DMS114 treated with DMSO at 0.1 percent for 48 hours (cell line): ENCODE results near the gene CAMK2G.
"Not testable (repeated sequence)": the region's sequence is repeated elsewhere in the genome, so short reads cannot be mapped to it uniquely, and the experiment has no call there.

Source experiments
- DNase-seq: peaks from one replicate; lab custom pipeline; 2025; ENCODE audit not compliant: unreplicated experiment; lab: John Stamatoyannopoulos, UW

The CAMK2G gene

DNA sequence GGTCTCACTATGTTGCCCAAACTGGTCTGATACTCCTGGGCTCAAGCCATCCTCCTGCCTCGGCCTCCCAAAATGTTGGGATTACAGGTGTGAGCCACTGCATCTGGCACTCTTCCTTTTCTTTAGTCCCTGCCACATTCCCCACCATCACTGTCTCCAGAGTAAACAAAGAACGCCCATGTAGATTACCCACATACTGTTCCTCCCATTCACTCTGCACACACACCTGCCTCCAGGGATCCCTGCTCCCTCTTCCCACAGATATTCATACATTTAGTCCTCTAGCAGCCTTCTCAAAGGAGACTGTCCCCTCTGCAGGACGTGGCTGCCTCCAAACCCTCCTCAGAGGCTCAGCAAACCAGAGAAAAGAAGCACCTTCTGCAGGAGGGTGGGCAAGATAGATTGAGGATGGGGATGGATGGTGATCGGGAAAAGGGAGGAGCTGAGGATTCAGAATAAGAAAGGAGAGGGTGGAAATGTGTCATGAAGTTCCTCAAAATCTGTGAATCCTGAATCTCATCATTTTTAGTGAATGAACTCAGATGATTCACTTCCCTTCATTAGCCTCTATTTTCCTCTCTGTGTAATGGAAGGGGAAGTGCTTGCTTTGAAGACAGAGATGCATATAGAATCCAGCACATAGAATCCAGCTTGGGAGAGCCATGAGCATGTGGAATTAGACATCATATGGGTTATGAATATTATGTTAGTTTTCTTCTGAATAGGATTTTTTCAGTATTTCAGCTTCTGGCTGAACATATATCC, 31.1 kb upstream of the CAMK2G start:
- DNase-seq, result no peak

GRCh38 chr10:73902351-73902750, 28.0 kb upstream of the CAMK2G start:
- DNase-seq, result no peak

- no peak for DNase-seq
These were observed 26.9 kb upstream of the CAMK2G start for GRCh38 chr10:73901261-73901660.

DNA sequence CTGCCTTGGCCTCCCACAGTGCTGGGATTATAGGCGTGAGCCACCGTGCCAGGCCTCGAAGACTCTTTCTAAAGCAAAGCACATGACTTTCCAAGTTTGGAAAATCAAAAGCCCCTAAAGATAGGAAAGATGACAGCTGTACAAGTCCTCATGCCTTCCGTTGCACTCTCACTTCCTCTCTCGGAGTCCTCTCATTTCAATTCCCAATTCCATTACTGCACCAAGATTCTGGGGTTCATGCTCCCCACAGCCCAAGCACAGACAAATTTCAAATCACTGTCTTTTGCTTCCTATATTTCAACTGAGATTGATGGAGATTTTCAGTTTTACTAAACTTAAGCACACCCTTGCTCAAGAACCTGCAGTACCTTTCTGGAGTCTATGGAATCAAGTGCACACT, 25.7 kb upstream of the CAMK2G start:
- no peak for DNase-seq

DNA sequence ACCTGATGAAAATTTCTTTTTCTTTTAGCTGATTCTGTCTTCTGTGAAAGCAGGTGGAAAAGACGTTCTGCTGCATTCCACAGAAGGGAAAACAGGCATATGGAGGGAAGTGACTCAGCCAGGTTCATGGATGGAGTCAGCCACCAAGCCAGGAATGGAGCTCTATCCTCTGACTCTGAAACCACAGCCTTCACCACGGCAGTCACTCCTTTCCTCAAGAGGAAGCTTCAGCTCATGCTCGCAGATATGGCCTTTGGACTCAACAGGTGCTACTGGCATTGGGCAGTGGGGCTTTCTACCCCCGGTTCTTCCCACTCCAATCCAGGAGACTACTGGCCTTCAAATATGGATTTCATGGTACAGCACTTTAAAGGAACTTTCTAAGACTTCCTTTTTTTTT, 25.1 kb upstream of the CAMK2G start:
- DNase-seq, result no peak

DNA sequence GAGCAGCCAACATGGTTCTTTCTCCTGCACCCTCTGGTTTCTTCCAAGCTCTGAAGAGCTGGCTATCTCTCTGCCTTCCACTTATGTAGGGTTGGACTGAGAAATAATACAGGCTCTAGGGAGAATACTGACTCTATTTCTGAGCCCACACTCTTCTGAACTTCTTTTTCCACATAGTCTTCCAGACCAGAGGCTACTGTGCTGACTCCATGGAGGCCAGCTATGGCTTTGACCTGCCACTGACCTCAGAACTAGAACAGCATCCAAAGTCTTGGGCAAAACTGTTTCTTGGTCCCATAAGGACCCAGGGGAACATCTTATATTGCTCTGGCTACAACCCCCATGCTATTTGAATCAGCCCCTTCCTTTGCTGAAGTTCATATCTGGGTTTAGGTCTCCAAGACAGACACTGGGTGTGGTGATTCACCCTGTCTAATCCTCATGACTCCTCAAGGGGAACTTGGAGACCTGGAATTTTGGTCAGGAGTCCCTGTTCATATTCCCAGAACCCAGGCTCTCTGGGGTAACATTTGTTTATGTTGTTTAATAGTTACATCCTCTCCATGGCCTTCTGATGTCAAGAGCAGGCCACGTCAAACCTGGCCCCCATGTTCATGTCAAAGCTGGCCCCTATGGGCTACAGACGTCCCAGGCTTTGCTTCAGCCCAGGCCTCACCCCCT, 24.5 kb upstream of the CAMK2G start:
- DNase-seq, result no peak

- no peak for DNase-seq
These were observed 23.3 kb upstream of the CAMK2G start for GRCh38 chr10:73897693-73898092.

DNA sequence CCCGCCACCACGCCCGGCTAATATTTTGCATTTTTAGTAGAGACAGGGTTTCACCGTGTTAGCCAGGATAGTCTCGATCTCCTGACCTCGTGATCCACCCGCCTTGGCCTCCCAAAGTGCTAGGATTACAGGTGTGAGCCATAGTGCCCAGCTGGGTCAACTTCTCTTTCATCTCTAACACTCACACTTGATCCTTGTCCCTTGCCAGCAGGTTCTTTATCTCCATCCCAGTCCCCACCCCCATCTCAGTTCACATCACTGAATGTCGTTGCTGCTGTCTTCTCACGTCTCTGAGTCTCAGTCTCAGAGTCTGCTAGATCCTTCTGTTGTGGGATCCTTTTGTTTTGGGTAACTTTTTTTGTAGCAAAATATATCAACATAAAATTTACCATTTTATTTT, 21.0 kb upstream of the CAMK2G start:
- not testable (repeated sequence) for DNase-seq

DNA sequence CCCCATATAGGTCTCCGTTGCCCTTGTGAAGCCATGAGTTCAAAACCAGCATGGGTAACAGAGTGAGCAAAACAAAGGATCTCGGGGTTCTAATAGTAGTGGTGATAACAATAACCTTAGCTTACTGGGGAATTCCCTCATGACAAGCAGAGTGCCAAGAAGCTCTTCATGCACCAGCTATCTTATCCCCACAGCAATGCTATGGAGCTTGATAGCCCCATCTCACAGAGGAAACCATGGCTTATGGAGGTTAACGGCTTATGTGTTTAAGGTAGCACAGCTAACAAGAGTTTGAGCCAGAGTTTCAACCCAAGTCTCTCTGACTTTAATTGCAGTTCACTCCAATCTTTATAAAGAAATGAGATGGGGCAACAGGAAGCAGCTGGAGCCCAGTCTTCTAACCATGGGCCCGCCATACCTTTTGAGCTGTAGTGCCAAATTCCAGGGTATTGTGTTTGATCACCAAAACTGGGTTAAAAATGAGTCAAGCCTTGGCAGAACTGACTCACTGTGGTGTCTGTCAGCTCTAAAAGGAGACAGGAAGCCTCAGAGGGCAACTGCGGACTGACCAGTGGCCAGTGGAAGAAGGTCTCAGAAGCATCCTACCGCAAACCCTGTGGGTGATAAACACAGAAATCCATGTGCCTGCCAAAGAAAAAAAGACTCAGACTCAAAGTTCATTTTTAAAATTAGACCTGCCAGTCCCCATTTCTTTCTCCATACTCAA, 20.1 kb upstream of the CAMK2G start:
- DNase-seq, result no peak

DNA sequence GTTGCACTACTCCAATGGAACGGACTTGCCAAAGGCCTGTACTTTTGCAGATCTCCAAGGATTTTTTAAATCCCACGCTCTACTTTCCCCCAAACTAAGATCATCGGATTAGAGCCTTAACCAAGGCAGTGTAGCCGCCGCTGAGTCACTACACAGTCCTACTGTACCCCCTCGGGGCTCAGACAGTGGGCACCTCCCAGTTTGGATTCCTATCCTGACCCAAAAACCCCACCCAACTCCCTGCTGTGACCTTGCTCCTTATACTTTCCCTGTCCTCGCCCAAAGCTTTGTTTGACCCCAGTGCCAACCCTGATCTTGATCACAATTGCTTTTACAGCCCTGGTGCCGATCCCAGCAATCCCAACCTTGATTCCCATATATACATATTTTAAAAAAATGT, 19.1 kb upstream of the CAMK2G start:
- no peak for DNase-seq

GRCh38 chr10:73892310-73893030, 18.1 kb upstream of the CAMK2G start:
- DNase-seq, result no peak

- DNase-seq, result no peak
These were observed 17.2 kb upstream of the CAMK2G start for GRCh38 chr10:73891540-73891939.

DNA sequence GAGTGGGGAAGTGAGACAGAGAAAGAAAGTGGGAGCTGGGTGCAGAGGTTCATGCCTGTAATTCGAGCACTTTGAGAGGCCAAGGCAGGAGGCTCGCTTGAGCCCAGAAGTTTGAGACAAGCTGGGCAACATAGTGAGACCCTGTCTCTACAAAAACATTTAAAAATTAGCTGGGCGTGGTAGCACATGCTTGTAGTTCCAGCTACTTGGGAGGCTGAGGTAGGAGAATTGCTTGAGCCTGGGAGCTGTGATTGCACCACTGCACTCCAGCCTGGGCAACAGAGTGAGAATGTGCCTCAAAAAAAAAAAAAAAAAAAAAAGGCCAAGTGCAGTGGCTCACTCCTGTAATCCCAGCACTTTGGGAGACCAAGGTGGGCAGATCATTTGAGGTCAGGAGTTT, 16.5 kb upstream of the CAMK2G start:
- not testable (repeated sequence) for DNase-seq

GRCh38 chr10:73890261-73890660, 15.9 kb upstream of the CAMK2G start:
- DNase-seq, result no peak

DNA sequence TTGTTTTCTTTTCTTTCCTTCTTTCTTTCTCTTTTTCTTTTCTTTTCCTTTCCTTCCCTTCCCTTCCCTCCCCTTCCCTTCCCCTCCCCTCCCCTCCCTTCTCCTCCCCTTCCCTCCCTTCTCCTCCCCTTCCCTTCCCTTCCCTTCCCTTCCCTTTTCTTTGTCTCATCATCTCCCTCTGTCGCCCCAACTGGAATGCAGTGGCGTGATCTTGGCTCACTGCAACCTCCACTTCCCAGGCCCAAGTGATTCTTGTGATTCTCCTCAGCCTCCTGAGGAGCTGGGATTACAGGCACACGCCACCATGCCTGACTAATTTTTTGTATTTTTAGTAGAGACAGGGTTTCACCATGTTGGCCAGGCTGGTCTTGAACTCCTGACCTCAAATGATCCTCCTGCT, 15.1 kb upstream of the CAMK2G start:
- not testable (repeated sequence) for DNase-seq

GRCh38 chr10:73889014-73889413, 14.7 kb upstream of the CAMK2G start:
- no peak for DNase-seq

- DNase-seq, result no peak
These were observed 14.2 kb upstream of the CAMK2G start for GRCh38 chr10:73888514-73888913.

DNA sequence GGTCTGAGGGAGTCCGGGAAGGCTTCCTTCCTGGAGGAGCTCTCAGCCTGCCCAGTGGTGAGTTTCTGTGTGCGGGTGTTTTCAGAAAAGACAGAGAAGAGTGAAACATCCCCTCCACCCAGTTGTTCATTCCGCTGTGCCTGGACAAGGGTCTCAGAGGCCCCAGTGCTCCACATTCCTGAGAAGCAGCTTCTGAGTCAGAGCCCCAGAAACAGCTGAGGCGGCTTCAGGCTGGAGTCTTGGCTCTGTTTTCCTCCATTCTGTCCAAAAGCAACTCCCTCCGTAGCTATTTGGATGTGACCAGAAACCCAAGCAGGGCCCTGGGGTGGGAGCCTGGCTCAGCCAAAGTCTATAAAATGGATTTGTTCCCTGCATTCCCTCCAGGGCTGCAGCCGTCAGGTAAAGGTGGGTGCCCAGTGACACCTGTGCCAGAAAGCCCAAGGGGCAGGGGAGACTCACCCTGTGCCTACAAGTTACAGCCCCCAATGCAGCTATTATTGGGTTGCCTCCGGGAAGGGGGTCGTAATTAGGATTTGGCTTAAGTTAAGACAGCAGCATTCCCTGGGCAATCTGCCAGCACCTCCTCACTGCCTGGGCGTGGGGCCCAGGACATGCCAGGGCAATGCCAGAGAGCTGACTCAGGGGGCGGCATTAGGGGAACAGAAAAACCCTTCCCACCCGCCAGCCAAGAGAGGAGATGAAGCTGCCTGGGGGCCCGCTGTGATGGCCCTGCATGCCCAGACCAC, 13.1 kb upstream of the CAMK2G start:
- no peak for DNase-seq

DNA sequence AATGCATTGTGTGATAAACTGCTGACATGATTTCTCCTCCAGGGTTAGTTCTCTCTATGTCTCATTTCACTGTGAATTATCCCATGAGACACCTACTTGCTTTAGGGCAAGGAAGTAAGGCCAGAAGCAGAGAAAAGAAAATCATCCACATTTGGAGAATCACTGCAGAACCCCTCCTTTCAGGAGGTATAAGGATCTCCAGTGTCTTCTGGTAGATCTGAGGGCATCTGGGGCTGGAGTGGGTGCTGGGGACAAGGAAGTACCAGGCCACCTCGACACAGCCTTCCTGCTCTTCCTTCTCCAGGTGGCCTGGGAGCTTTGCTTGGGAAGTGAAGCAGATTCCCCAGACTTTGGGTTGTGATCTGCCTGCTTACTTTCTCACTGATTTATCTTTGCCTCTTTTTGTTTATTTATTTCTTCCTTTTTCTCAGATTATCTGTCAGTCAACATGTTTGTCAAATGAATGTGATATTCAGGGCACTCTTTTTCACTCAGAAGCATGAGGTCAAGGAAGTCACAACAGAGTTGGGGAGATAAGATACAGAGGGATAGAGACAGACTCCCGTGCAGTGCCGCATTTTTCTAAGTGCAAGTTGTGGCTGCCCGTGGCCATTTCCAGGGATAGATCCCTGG, 12.4 kb upstream of the CAMK2G start:
- DNase-seq, result no peak

GRCh38 chr10:73886085-73886529, 11.8 kb upstream of the CAMK2G start:
- peak; percentile 89 for DNase-seq
